ENCODE measurements around the gene NPDC1. TPM values are rescaled to one million over a fixed set of nuclear protein-coding genes. Genes with fewer than 3 reads are reported as not detected.

The NPDC1 gene
- total RNA-seq, 1 experiment from 2014 or later: 25.4 TPM

GRCh38 chr9:137065336-137065967 lies 19.5 kb upstream of the NPDC1 start:
- H4K20me1 ChIP-seq (ENCODE audit: low read length): peaks cover 13% of the 10 kb centered on the region; the same call in 1 of the 2 replicates
- no peak overlapping the region for H2AFZ ChIP-seq (ENCODE audit: low read length)
- ChIA-PET CTCF (interaction anchor here (0.6 kb wide), 1 partner anchor 19 kb away, joined by 6 read pairs; no protein-coding TSS in a partner anchor), POLR2A (ENCODE audit: unreplicated experiment) (no interaction called here)
- peaks cover 30% of the 10 kb centered on the region for H3K79me2 ChIP-seq (ENCODE audit: low read length)
- no peak overlapping the region for H3K4me2 ChIP-seq (ENCODE audit: low read length)
- no peaks in the 10 kb centered on the region for H3K9me2 ChIP-seq (replicated peaks; ENCODE audit: low read length)
- intact Hi-C loops (cut with micrococcal nuclease): no loop called here
- no peak for ATAC-seq
- H3K4me3 ChIP-seq (ENCODE audit: low read length): no peak overlapping the region
- no peaks in the 10 kb centered on the region for H3K9me3 ChIP-seq (ENCODE audit: low read length)
- TF ChIP-seq EZH2phosphoT487 (IDR thresholded peaks at IDR 0.05; ENCODE audit: borderline replicate concordance, low read length): no peak
- TF ChIP-seq EZH2 (IDR thresholded peaks at IDR 0.05; ENCODE audit: low read length, unreplicated experiment): no peak
- TF ChIP-seq CTCF (conservative IDR thresholded peaks at IDR 0.05; ENCODE audit: low read depth, low read length): no peak
- peaks cover 14% of the 10 kb centered on the region for H3K4me1 ChIP-seq (ENCODE audit: insufficient read depth, low read length)
- H3K27me3 ChIP-seq (ENCODE audit: low read length): no peaks in the 10 kb centered on the region
- H3K9ac ChIP-seq (ENCODE audit: low read length): no peak overlapping the region
- peaks cover 2% of the 10 kb centered on the region for H3F3A ChIP-seq (ENCODE audit: low read length, unreplicated experiment)
- no peaks in the 10 kb centered on the region for H3K36me3 ChIP-seq (ENCODE audit: low read depth, low read length)
- BruUV-seq (replicated peaks): no TSS peak
- H3K27ac ChIP-seq (ENCODE audit: low read length): no peak overlapping the region
- DNase-seq: no peak

DNA sequence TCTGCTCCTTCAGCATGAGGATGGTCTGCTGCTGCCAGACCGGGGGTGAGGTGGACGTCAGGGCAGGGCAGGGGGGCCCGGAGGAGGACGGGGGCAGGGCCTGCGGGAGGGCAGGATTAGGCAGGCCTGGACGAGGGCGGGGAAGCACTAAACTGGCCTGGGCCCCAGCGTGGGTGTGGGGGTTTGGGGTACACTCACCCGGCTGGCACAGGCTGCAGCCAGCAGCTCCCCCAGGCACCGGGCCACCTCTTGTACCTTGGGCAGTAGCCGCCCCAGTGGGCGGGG lies 18.8 kb upstream of the NPDC1 start:
- H2AFZ ChIP-seq (ENCODE audit: low read length): no peak overlapping the region
- H3F3A ChIP-seq (ENCODE audit: low read length, unreplicated experiment): peaks cover 2% of the 10 kb centered on the region
- DNase-seq (no peak), ATAC-seq (no peak)
- TF ChIP-seq CTCF (conservative IDR thresholded peaks at IDR 0.05; ENCODE audit: low read depth, low read length) (no peak), EZH2 (IDR thresholded peaks at IDR 0.05; ENCODE audit: low read length, unreplicated experiment) (no peak), EZH2phosphoT487 (IDR thresholded peaks at IDR 0.05; ENCODE audit: borderline replicate concordance, low read length) (no peak)
- H3K36me3 ChIP-seq (ENCODE audit: low read depth, low read length): no peaks in the 10 kb centered on the region
- H3K27me3 ChIP-seq (ENCODE audit: low read length): no peaks in the 10 kb centered on the region
- ChIA-PET POLR2A (ENCODE audit: unreplicated experiment) (no interaction called here), CTCF (no interaction called here)
- no peaks in the 10 kb centered on the region for H3K9me2 ChIP-seq (replicated peaks; ENCODE audit: low read length)
- H3K27ac ChIP-seq (ENCODE audit: low read length): no peak overlapping the region
- peaks cover 30% of the 10 kb centered on the region for H3K79me2 ChIP-seq (ENCODE audit: low read length)
- H3K4me3 ChIP-seq (ENCODE audit: low read length): no peak overlapping the region
- H3K9me3 ChIP-seq (ENCODE audit: low read length): no peaks in the 10 kb centered on the region
- H3K9ac ChIP-seq (ENCODE audit: low read length): no peak overlapping the region
- intact Hi-C loops (cut with micrococcal nuclease): no loop called here
- no TSS peak for BruUV-seq (replicated peaks)
- peaks cover 14% of the 10 kb centered on the region for H3K4me1 ChIP-seq (ENCODE audit: insufficient read depth, low read length)
- H3K4me2 ChIP-seq (ENCODE audit: low read length): no peak overlapping the region
- peaks cover 13% of the 10 kb centered on the region; the same call in 1 of the 2 replicates for H4K20me1 ChIP-seq (ENCODE audit: low read length)
